Esophagus squamous epithelium (tissue), 5 donors: ENCODE data around the gene CAPZA3. TPM values are rescaled to one million over a fixed set of nuclear protein-coding genes. Genes with fewer than 3 reads are reported as not detected.
"Not testable (repeated sequence)": the region's sequence is repeated elsewhere in the genome, so short reads cannot be mapped to it uniquely, and the experiment has no call there.

Source experiments
- DNase-seq: peaks from one replicate; lab custom pipeline; 2025; lab: John Stamatoyannopoulos, UW
- H3K27ac ChIP-seq, 4 donors: fragments of 200-600 bp; sonication (generic); one replicate each; pipeline ENCODE4 v1.5.1; 2016 to 2019; ENCODE audit warnings: mild to moderate bottlenecking in 1 of 4
- H3K27me3 ChIP-seq, 4 donors: fragments of 200-600 bp; sonication (generic); 1 replicate in 3 of 4; 2 replicates in 1 of 4; pipeline versions ENCODE4 v1.5.1 to v1.6.0; 2017 to 2021; ENCODE audit warnings: antibody characterized with exemption in 1 of 4
- H3K36me3 ChIP-seq, 3 donors: fragments of 200-600 bp; sonication (generic); one replicate each; pipeline ENCODE4 v1.5.1; 2016 to 2019
- H3K4me1 ChIP-seq, 3 donors: fragments of 200-600 bp; sonication (generic); one replicate each; pipeline ENCODE4 v1.5.1; 2017 to 2019
- H3K4me3 ChIP-seq, 4 donors: fragments of 200-600 bp; sonication (generic); 1 replicate in 3 of 4; 2 replicates in 1 of 4; pipeline ENCODE4 v1.5.1; 2016 to 2019; ENCODE audit warnings: mild to moderate bottlenecking in 2 of 4, moderate library complexity in 1 of 4
- H3K9me3 ChIP-seq, 3 donors: fragments of 200-600 bp; sonication (generic); one replicate each; pipeline ENCODE4 v1.5.1; 2016 to 2019
- CTCF ChIP-seq, 6 experiments: fragments of 450-650 bp in 4 of 6; fragments of 200-600 bp in 2 of 6; sonication (generic) in 2 of 6; IDR thresholded peaks; one replicate each; pipeline ENCODE4 v1.5.1; 2016 to 2019; ENCODE audit warnings: antibody characterized with exemption in 6 of 6, mild to moderate bottlenecking in 4 of 6, moderate library complexity in 4 of 6
- POLR2A ChIP-seq, 4 donors: fragments of 450-650 bp; IDR thresholded peaks; one replicate each; pipeline ENCODE4 v1.6.1; 2017; ENCODE audit warnings: antibody characterized with exemption in 4 of 4, mild to moderate bottlenecking in 4 of 4, moderate library complexity in 3 of 4
- WGBS, 2 donors: methylation state at CpG; one replicate each; pipeline ENCODE4 v1.1.5; 2018; 5-methylcytosine and 5-hydroxymethylcytosine counted together
- intact Hi-C: fragments of 100-400 bp; cut with DNase I; formaldehyde crosslinking; loops from one replicate; pipeline ENCODE4 v1.15.0; 2022
- total RNA-seq, 4 donors: library from RNA; depleted of rRNA; stranded (reverse); fragments of >200 nt; gene quantifications; one replicate each; pipeline ENCODE4 v1.1.0, GENCODE V29; 2016
- donor health status: DM: yes; HTN: yes; CAD: no.

CAPZA3 gene
- total RNA-seq = not detected

DNA sequence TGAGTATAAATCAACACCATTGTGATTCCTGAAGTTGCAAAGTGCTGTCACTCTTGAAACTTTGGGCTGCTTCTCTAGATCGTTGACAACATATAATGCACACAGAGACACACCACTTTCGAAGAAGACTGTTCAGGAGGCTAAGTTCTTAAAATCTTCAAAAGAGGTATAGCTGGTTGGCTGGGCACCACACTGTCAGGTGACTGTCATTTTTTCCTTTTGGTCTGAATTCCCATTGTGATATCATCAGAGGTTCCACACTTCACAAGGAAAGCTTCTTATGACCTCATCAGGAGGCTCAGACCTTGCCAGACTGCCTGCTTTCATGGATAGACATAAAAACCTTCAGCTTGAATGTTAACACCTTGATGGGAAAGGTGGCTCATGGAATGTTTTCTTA, at the start of gene CAPZA3, which contains the start of gene PLCZ1:
TSS of gene CAPZA3 (plus strand) at position 301 of the 400 bp plus-strand sequence. CDS start 150 bp downstream, outside the sequence.
TSS of gene PLCZ1 (minus strand) at position 194 of the 400 bp plus-strand sequence. CDS start 641 bp downstream, outside the sequence.
- Histone ChIP-seq H3K36me3 (no peaks in the 10 kb centered on the region), H3K4me1 (no peaks in the 10 kb centered on the region), H3K27ac (no peak within 1 kb of the TSS), H3K4me3 (no peak within 1 kb of the TSS), H3K9me3 (peaks cover 0 to 12% (median 7%) of the 10 kb centered on the region in 3 donors), H3K27me3 (no peaks in the 10 kb centered on the region)
- 76 to 83% methylated on average over 2 of the region's 2 CpGs for WGBS, 2 donors
- no peak for TF ChIP-seq CTCF (IDR thresholded peaks at IDR 0.05)
- no peak for TF ChIP-seq POLR2A (IDR thresholded peaks at IDR 0.05)
- intact Hi-C loops = no loop called here
- DNase-seq = no peak

DNA sequence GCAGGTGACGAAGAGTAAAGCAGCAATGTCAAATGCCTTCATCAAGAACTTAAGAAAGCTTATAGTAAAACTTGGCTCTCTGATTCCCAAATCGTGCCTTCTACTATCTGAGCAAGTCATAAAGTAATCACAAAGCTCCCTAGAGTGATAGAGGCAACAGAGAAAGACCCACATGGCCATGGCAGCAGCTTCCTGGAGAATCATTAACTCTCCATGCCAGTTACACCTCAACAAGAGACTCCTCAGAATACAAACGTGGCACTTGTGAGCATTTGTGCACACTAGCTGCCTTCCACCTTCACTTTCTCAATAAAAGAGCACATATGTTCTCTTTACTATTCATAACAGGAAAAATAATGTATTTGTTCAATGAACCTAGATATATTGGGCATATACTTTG, 48.1 kb upstream of the CAPZA3 start:
- no peaks in the 10 kb centered on the region for H3K27me3 ChIP-seq
- H3K4me1 ChIP-seq = no peaks in the 10 kb centered on the region
- no peak overlapping the region for H3K27ac ChIP-seq
- H3K9me3 ChIP-seq = no peaks in the 10 kb centered on the region
- intact Hi-C loops = no loop called here
- no peaks in the 10 kb centered on the region for H3K36me3 ChIP-seq
- TF ChIP-seq CTCF (IDR thresholded peaks at IDR 0.05) = no peak
- no peak for TF ChIP-seq POLR2A (IDR thresholded peaks at IDR 0.05)
- no peak for DNase-seq
- WGBS, 2 donors = 83 to 91% methylated on average over 3 of the region's 3 CpGs
- no peak overlapping the region for H3K4me3 ChIP-seq

GRCh38 chr12:18690653-18691052, 47.3 kb upstream of the CAPZA3 start:
- whole genome bisulfite sequencing, 2 donors = 30 to 64% methylated on average over 4 of the region's 4 CpGs
- Histone ChIP-seq H3K9me3 (no peaks in the 10 kb centered on the region), H3K4me1 (no peaks in the 10 kb centered on the region), H3K27me3 (no peaks in the 10 kb centered on the region), H3K4me3 (no peak overlapping the region), H3K36me3 (no peaks in the 10 kb centered on the region), H3K27ac (peak overlapping the region in 2 of 4 donors; percentile 3 to 26)
- intact Hi-C loops = no loop called here
- TF ChIP-seq POLR2A (IDR thresholded peaks at IDR 0.05) (no peak), CTCF (IDR thresholded peaks at IDR 0.05) (no peak)
- no peak for DNase-seq

- H3K9me3 ChIP-seq, H3K27ac ChIP-seq, DNase-seq, H3K27me3 ChIP-seq, H3K36me3 ChIP-seq, H3K4me3 ChIP-seq, intact Hi-C loops, H3K4me1 ChIP-seq: not testable (repeated sequence)
- WGBS, 2 donors = 70 to 85% methylated on average over 3 to 5 of the region's 5 CpGs
Observed at GRCh38 chr12:18693986-18694385, 43.9 kb upstream of the CAPZA3 start.

DNA sequence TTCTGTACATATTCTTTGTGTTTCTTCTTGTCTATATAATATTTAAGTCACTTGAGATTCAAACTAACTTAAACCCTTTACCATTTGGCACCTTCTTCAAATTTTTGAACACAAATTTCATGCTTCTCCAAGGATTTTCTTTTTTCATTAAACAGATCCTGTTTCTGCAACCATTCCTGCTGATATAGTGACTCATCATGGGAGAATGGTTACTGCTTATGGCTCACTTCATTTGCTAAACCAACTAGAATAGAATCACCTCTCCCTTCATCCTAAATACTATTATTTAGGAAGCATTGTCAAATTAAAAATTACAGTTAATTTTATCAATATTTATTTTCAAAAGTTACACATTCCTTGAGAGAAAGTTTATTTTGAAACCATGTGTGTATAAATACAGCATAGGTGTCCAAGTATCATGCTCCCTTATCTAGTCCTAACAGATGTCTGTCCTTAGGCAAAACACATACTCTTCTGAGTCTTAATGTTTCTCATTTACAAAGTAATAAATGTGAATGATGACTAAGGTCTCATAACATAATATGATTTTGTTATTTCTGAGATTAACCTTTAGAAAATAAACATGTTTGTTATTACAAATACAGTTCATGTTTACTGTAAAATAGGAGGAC, 40.8 kb upstream of the CAPZA3 start:
- intact Hi-C loops = no loop called here
- no peak for TF ChIP-seq POLR2A (IDR thresholded peaks at IDR 0.05)
- TF ChIP-seq CTCF (IDR thresholded peaks at IDR 0.05) = no peak
- Histone ChIP-seq H3K27ac (no peak overlapping the region), H3K4me3 (no peak overlapping the region), H3K4me1 (no peaks in the 10 kb centered on the region), H3K9me3 (no peaks in the 10 kb centered on the region), H3K36me3 (no peaks in the 10 kb centered on the region), H3K27me3 (no peaks in the 10 kb centered on the region)
- DNase-seq = no peak
